GM12892 (cell line): ENCODE measurements around the gene FSTL4.
A peak's percentile ranks its signal among the peaks of the same experiment; 100 is the strongest.

ENCODE experiments used
- DNase-seq: peaks from one replicate; pipeline ENCODE4 v3.0.0; 2011; ENCODE audit not compliant: insufficient read length
- FAIRE-seq: peaks from 2 replicates; lab custom pipeline; 2011; peaks lifted over from hg19 to GRCh38; lab: Jason Lieb, UNC
- POLR2A ChIP-seq: IDR thresholded peaks from 2 replicates; pipeline ENCODE4 v1.6.1; 2011; ENCODE audit warnings: low read depth, low read length, control low read depth
- POLR2AphosphoS5 ChIP-seq: IDR thresholded peaks from 2 replicates; pipeline ENCODE4 v1.6.1; 2011; ENCODE audit warnings: low read depth, low read length, control low read depth
- TAF1 ChIP-seq: IDR thresholded peaks from 2 replicates; pipeline ENCODE4 v1.6.1; 2011; ENCODE audit warnings: low read depth, mild to moderate bottlenecking, control low read depth, low read length, borderline replicate concordance

The FSTL4 gene

GRCh38 chr5:133469252-133469651 lies 143.1 kb downstream of the FSTL4 start:
- no peak for DNase-seq
- TF ChIP-seq TAF1 (no peak), POLR2A (no peak), POLR2AphosphoS5 (no peak)
- no peak for FAIRE-seq

- TF ChIP-seq POLR2AphosphoS5 (no peak), TAF1 (no peak), POLR2A (no peak)
- FAIRE-seq = no peak
- DNase-seq = no peak
These were observed 143.7 kb downstream of the FSTL4 start for GRCh38 chr5:133468596-133468995.

- DNase-seq (no peak), FAIRE-seq (no peak)
- TF ChIP-seq POLR2A = no peak
- TF ChIP-seq TAF1 = no peak
- no peak for TF ChIP-seq POLR2AphosphoS5
These were observed 144.4 kb downstream of the FSTL4 start for GRCh38 chr5:133467826-133468463.

DNA sequence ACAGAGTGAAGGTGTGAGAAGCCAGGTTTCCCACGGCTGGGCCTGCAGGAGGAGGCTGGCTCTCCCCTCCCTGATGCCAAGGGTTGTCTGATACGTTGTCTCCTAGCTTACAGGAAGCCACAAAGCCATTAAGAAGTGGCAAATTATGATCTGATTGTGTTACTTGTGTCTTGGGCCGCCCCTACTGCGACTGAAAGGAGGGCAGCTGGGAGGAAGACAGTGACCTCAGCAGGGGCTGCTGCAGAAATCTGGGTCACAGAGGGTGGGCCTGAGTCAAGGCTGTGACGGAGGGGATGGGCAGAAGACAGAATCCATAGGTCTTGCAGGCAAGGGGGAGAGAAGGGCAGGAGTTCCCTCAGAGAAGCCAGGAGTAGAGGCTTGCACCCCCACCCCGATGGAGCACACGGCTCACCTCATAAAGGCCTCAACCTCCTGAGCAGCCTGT lies 145.0 kb downstream of the FSTL4 start:
- no peak for DNase-seq
- no peak for FAIRE-seq

GRCh38 chr5:133466556-133467334 lies 145.6 kb downstream of the FSTL4 start:
- DNase-seq = no peak
- no peak for FAIRE-seq
- no peak for TF ChIP-seq POLR2AphosphoS5

More for the DNA sequence above, 145.0 kb downstream of the FSTL4 start:
- TF ChIP-seq POLR2A (no peak), TAF1 (no peak), POLR2AphosphoS5 (no peak)

GRCh38 chr5:133464013-133464412 lies 148.3 kb downstream of the FSTL4 start:
- no peak for TF ChIP-seq POLR2AphosphoS5
- no peak for TF ChIP-seq POLR2A
- no peak for TF ChIP-seq TAF1

DNA sequence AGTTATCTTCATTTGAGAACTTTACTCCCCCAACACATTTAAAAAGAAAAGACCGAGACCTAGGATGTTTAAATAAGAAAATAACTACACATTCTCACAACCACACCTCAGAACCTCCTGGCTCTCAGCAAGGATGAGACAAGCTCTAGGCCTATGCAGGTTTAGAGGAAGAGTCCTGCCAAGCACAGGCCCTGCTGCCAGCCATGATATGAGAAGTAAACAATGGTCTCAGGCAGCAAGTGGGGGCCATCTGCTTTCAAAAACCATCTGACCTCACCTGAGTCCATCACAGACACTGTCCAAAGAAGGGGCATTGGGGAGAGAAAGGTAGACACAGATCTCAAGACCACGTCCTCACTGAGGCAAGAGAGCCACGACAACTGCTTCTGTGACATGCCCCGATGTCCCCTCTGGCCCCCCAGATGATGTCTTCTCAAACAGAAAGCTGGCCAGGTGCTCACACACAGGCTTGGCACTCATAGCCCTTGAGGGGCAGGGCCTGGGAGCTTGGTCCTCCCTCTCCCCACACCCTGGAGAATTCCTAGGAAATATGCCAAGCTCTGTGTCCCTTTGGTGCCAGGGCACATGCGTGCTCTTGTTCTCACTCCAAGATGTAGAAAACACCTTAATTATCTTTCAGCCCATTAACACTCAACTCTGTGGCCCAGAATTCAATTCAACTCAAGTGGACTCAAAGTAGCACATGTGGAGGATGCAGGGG lies 150.4 kb downstream of the FSTL4 start:
- TF ChIP-seq POLR2A (no peak), POLR2AphosphoS5 (no peak)
- FAIRE-seq = no peak
- DNase-seq = no peak

More at GRCh38 chr5:133464013-133464412, 148.3 kb downstream of the FSTL4 start:
- DNase-seq (no peak), FAIRE-seq (no peak)

DNA sequence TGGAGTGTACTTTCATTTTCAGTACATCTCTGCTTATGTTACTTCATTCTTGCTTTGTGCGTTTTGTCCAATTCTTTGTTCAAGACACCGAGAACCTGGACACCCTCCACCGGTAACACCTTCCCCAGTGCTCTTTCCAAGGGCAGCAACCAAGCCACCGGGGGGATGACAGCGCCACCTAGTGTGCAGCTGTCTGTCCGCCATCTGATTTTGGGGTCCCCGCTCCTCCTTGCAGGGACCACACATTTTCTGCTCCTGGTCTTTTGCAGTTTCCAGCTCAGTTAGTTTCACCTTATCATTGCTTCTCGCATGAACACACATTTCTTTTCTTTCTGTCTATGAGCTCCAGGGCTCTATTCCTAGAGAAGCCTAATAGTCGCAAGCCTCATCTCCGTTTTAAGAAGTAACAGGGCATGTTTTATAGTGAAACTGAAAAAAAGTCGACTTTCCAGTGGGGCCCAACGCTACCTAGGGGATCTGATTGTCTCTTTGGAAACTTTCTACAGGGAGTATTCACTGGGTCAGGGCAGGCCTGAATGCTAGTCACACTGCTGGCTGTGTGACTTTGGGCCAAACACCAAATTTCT lies 152.1 kb downstream of the FSTL4 start:
- FAIRE-seq = no peak
- no peak for TF ChIP-seq POLR2AphosphoS5
- TF ChIP-seq POLR2A = no peak
- TF ChIP-seq TAF1 = no peak
- DNase-seq = peak; percentile 41

GRCh38 chr5:133459474-133460160 lies 152.7 kb downstream of the FSTL4 start:
- TF ChIP-seq TAF1 = no peak
- TF ChIP-seq POLR2A = no peak
- TF ChIP-seq POLR2AphosphoS5 = no peak
- no peak for DNase-seq
- no peak for FAIRE-seq

DNA sequence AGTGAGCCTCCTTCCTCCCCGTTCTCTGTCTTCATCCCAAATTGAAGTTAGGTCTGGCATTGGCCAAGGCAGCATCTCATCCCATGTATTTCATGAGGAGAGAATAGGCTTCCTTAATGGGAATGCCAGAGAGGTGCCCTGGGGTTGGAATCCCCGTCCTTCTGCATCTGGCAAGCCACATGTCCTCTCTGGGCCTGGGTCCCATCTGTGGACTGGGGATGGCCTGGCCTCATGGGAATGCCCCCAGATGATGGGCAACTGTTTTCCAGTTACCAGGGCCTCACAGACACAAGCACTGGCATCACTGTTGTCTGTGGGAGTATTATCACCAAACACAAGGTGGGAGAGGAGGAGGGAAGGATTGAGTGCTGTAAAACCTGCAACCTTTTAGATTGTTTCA lies 153.9 kb downstream of the FSTL4 start:
- DNase-seq (no peak), FAIRE-seq (no peak)
- TF ChIP-seq POLR2AphosphoS5 (no peak), TAF1 (no peak), POLR2A (no peak)
